Spleen (tissue), 7 donors: ENCODE measurements around the gene ARFIP1.
"Not testable (repeated sequence)": the region's sequence is repeated elsewhere in the genome, so short reads cannot be mapped to it uniquely, and the experiment has no call there.

Experiments
- CTCF ChIP-seq, 11 experiments: fragments of 200-600 bp in 7 of 11; fragments of 450-650 bp in 4 of 11; sonication (generic) in 4 of 11; IDR thresholded peaks in 8 of 11; conservative IDR thresholded peaks in 3 of 11; 1 replicate in 7 of 11; 2 replicates in 4 of 11; pipeline versions ENCODE4 v1.4.0 to v1.8.0; 2016 to 2021; ENCODE audit warnings: antibody characterized with exemption in 11 of 11, inconsistent platforms in 4 of 11, mild to moderate bottlenecking in 1 of 11
- POLR2A ChIP-seq, 3 donors: fragments of 450-650 bp; IDR thresholded peaks; one replicate each; pipeline ENCODE4 v1.5.1; 2017; ENCODE audit warnings: antibody characterized with exemption in 3 of 3, mild to moderate bottlenecking in 1 of 3
- POLR2AphosphoS5 ChIP-seq, 3 donors: sonication (generic); formaldehyde crosslinking; IDR thresholded peaks; one replicate each; pipeline ENCODE4 v1.5.1; 2017; ENCODE audit warnings: antibody characterized with exemption in 3 of 3
- donor health status: DM: no; HTN: no; CAD: no; lungs with moderate emphysema.
- donor health status: DM: no; HTN: no; CAD: no.
- donor health status: DM: no; HTN: no; CAD: no.

DNA sequence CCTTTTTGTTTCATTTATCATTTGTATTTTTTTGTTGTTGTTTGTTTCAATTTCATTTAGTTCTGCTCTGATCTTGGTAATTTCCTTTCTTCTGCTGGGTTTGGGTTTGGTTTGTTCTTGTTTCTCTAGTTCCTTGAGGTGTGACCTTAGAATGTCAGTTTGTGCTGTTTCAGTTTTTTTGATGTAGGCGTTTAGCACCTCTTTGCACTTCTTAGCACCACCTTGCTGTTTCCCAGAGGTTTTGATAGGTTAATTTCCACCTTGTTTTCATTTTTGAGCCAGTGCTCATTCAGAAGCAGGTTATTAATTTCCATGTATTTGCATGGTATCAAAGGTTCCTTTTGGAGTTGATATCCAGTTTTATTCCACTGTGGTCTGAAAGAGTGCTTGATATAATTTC lies 60.0 kb downstream of the ARFIP1 start:
- not testable (repeated sequence) for TF ChIP-seq CTCF (IDR thresholded peaks at IDR 0.05 in 8 of 11, conservative IDR thresholded peaks at IDR 0.05 in 3 of 11); POLR2A (IDR thresholded peaks at IDR 0.05); POLR2AphosphoS5 (IDR thresholded peaks at IDR 0.05)
